Natural killer cell (primary cell): Measurements from ENCODE around the gene TMEM80. TPM values are rescaled to one million over a fixed set of nuclear protein-coding genes. Genes with fewer than 3 reads are reported as not detected.
A peak's percentile ranks its signal among the peaks of the same experiment; 100 is the strongest.

Experiments
- ATAC-seq, 3 donors: fragments of 150-1000 bp in 2 of 3; fragments of 200-7000 bp in 1 of 3; cut with Tn5 transposase; 1 replicate in 1 of 3; 2 replicates in 2 of 3; pipeline ENCODE4 v1.10.0; 2021; ENCODE audit warnings: mild to moderate bottlenecking in 2 of 3, moderate library complexity in 2 of 3
- DNase-seq, 2 donors: peaks; one replicate each; pipeline versions ENCODE4 v3.0.0 to v3.0.0-alpha.2; 2013 to 2021; ENCODE audit warnings: mixed read lengths in 1 of 2
- H3K27ac ChIP-seq: one replicate; pipeline ENCODE4 v1.5.1; 2013; ENCODE audit warnings: mild to moderate bottlenecking, low read length
- H3K27me3 ChIP-seq: one replicate; pipeline ENCODE4 v1.6.1; 2013; ENCODE audit warnings: low read length; ENCODE audit not compliant: control insufficient read depth, insufficient read depth
- H3K36me3 ChIP-seq: one replicate; pipeline ENCODE4 v1.6.1; 2013; ENCODE audit warnings: low read length; ENCODE audit not compliant: control insufficient read depth, insufficient read depth
- H3K4me1 ChIP-seq: one replicate; pipeline ENCODE4 v1.6.1; 2013; ENCODE audit warnings: low read length; ENCODE audit not compliant: control insufficient read depth, insufficient read depth
- H3K4me3 ChIP-seq: one replicate; pipeline ENCODE4 v1.5.1; 2013; ENCODE audit warnings: low read length
- H3K9me3 ChIP-seq: one replicate; pipeline ENCODE4 v1.6.1; 2013; ENCODE audit warnings: low read length; ENCODE audit not compliant: control insufficient read depth, insufficient read depth
- H3K27ac Mint-ChIP-seq, 2 donors: one replicate each; pipeline ENCODE4 v1.8.0; 2022; ENCODE audit warnings: mild to moderate bottlenecking in 2 of 2, mixed read lengths in 2 of 2, moderate library complexity in 1 of 2
- H3K27me3 Mint-ChIP-seq, 2 donors: one replicate each; pipeline ENCODE4 v1.8.0; 2022; ENCODE audit warnings: low read depth in 2 of 2, mixed read lengths in 2 of 2
- H3K36me3 Mint-ChIP-seq: one replicate; pipeline ENCODE4 v1.8.0; 2022; ENCODE audit warnings: mixed read lengths
- H3K4me1 Mint-ChIP-seq, 2 donors: one replicate each; pipeline ENCODE4 v1.8.0; 2022; ENCODE audit warnings: mixed read lengths in 2 of 2
- H3K4me3 Mint-ChIP-seq: one replicate; pipeline ENCODE4 v1.8.0; 2022; ENCODE audit warnings: mild to moderate bottlenecking, moderate library complexity, mixed read lengths
- H3K9me3 Mint-ChIP-seq, 2 donors: one replicate each; pipeline ENCODE4 v1.8.0; 2022; ENCODE audit warnings: mixed read lengths in 2 of 2
- WGBS: methylation state at CpG from one replicate; pipeline ENCODE4 v1.1.7; 2013; ENCODE audit warnings: missing lambda C conversion rate; ENCODE audit not compliant: insufficient coverage; 5-methylcytosine and 5-hydroxymethylcytosine counted together
- intact Hi-C: fragments of 100-400 bp; cut with micrococcal nuclease; formaldehyde crosslinking; loops from one replicate; pipeline ENCODE4 v1.14.2; 2022
- total RNA-seq, 4 donors: library from RNA; stranded (reverse); fragments of 120-200 nt in 1 of 4; gene quantifications; one replicate each; pipeline versions ENCODE4 v1.2.3 to v1.2.4, GENCODE V29; 2013 to 2022
- TF ChIP-seq, protein P1 (sequence below): fragments of 200-600 bp; IDR thresholded peaks from one replicate; pipeline ENCODE4 v1.8.0; 2022; ENCODE audit warnings: antibody characterized with exemption

TMEM80 gene
- total RNA-seq, 3 donors from 2014 or later (not counting 1 experiment from before 2014, with no cell fraction given): 17.8 to 42.1 (median 33.0) TPM

DNA sequence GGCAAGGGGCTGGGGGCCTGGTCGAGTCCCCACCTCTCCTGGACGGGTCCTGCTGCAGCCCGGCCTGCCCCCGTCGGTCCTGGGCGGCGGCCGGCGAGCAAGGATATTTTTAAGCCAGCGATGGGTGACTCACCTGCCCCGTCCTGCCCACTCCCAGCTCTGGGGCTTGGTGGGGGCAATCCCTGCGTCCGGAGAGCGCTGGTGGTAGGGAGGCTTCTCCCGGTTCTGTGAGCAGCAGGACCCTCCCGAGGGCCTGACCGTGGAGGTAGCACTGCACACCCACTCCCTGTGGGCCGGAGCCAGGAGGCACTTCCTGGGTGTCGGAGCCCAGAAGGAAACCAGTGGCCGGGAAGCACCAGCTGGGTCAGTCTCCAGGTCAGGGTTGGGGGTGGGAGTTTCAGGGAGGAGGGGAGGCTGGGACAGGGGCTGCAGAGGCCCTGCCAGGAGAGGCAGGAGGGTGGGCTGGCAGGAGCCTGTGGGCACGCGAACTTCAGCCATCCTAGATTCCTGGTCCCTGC is 10.9 kb downstream of the TMEM80 start:
- H3K27ac Mint-ChIP-seq: no peak overlapping the region
- ATAC-seq (no peak), DNase-seq (peak in 1 of 2 donors; percentile 10)
- Histone ChIP-seq H3K36me3 (no peaks in the 10 kb centered on the region), H3K4me3 (no peak overlapping the region), H3K9me3 (no peaks in the 10 kb centered on the region), H3K27me3 (peaks cover 14% of the 10 kb centered on the region), H3K27ac (no peak overlapping the region), H3K4me1 (peaks cover 34% of the 10 kb centered on the region)
- peaks cover 0 to 12% of the 10 kb centered on the region in 2 donors for H3K27me3 Mint-ChIP-seq
- 19% methylated on average over 22 of the region's 22 CpGs for WGBS
- TF ChIP-seq, protein P1, sequence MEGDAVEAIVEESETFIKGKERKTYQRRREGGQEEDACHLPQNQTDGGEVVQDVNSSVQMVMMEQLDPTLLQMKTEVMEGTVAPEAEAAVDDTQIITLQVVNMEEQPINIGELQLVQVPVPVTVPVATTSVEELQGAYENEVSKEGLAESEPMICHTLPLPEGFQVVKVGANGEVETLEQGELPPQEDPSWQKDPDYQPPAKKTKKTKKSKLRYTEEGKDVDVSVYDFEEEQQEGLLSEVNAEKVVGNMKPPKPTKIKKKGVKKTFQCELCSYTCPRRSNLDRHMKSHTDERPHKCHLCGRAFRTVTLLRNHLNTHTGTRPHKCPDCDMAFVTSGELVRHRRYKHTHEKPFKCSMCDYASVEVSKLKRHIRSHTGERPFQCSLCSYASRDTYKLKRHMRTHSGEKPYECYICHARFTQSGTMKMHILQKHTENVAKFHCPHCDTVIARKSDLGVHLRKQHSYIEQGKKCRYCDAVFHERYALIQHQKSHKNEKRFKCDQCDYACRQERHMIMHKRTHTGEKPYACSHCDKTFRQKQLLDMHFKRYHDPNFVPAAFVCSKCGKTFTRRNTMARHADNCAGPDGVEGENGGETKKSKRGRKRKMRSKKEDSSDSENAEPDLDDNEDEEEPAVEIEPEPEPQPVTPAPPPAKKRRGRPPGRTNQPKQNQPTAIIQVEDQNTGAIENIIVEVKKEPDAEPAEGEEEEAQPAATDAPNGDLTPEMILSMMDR: no peak
- no peak overlapping the region for H3K4me3 Mint-ChIP-seq
- H3K9me3 Mint-ChIP-seq: no peaks in the 10 kb centered on the region
- intact Hi-C loops: no loop called here
- no peaks in the 10 kb centered on the region for H3K36me3 Mint-ChIP-seq
- H3K4me1 Mint-ChIP-seq: peaks cover 0 to 10% of the 10 kb centered on the region in 2 donors

DNA sequence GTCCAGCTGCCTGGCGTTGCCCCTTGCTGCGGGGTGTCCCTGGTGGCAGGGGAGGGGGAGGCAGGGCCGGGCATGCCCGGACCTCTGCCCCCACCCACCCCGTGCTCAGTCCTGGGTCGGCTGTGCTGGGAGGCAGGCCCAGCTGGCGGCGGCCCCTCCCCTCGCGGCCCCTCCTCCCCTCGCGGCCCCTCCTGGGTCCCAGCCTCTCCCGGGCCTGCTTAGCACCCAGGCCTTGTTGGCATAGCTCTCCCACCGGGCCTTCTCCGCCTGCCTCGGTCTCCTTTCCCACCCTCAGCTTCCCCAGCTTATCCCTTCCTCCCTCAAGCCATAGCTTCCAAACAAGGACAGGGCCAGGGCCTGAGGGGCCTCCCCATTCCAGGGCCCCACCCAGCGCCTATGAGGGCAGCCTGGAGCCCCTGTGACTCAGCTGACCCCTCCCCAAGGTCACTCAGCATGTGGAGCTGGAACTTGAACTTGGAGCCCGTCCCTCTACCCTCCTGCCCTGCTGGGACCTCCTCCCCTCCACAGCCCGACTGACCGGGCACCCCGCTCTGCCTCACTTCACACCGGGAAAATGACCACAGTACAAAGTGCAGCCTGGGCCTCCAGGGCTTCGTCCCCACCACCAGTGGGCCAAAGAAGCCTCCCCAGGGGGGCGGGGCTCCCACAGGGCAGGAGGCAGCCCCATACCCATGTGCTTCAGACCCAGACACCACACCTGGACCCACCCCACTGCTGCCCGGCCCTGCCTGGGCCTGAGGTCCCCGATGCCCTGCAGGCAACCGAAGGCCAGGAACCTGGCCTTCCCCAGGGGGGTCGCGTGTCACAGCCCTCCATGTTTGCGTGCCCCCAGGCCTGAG is 11.6 kb downstream of the TMEM80 start:
- Histone ChIP-seq H3K4me3 (no peak overlapping the region), H3K27ac (no peak overlapping the region), H3K27me3 (peaks cover 14% of the 10 kb centered on the region), H3K9me3 (no peaks in the 10 kb centered on the region), H3K36me3 (no peaks in the 10 kb centered on the region), H3K4me1 (peaks cover 31% of the 10 kb centered on the region)
- no peak overlapping the region for H3K27ac Mint-ChIP-seq
- TF ChIP-seq, protein P1: no peak
- WGBS: 64% methylated on average over 30 of the region's 30 CpGs
- peaks cover 0 to 10% of the 10 kb centered on the region in 2 donors for H3K4me1 Mint-ChIP-seq
- no peaks in the 10 kb centered on the region for H3K36me3 Mint-ChIP-seq
- no peak for DNase-seq
- H3K9me3 Mint-ChIP-seq: no peaks in the 10 kb centered on the region
- intact Hi-C loops: no loop called here
- no peak for ATAC-seq
- H3K27me3 Mint-ChIP-seq: peaks cover 0 to 13% of the 10 kb centered on the region in 2 donors
- H3K4me3 Mint-ChIP-seq: no peak overlapping the region

- Mint-ChIP-seq H3K27ac (no peak overlapping the region), H3K27me3 (peaks cover 0 to 13% of the 10 kb centered on the region in 2 donors), H3K4me1 (peaks cover 0 to 6% of the 10 kb centered on the region in 2 donors), H3K4me3 (no peak overlapping the region), H3K36me3 (no peaks in the 10 kb centered on the region), H3K9me3 (no peaks in the 10 kb centered on the region)
- 90% methylated on average over 16 of the region's 16 CpGs for WGBS
- Histone ChIP-seq H3K4me1 (peaks cover 24% of the 10 kb centered on the region), H3K27me3 (peaks cover 14% of the 10 kb centered on the region), H3K36me3 (no peaks in the 10 kb centered on the region), H3K9me3 (no peaks in the 10 kb centered on the region), H3K27ac (no peak overlapping the region), H3K4me3 (no peak overlapping the region)
- intact Hi-C loops: no loop called here
- no peak for DNase-seq
- TF ChIP-seq, protein P1: no peak
- ATAC-seq: no peak
Observed at GRCh38 chr11:707817-708420, 12.3 kb downstream of the TMEM80 start.
